Transverse colon (tissue), 4 donors: ENCODE measurements around the gene AGBL4. TPM values are rescaled to one million over a fixed set of nuclear protein-coding genes. Genes with fewer than 3 reads are reported as not detected.

Experiments
- DNase-seq: peaks from one replicate; pipeline ENCODE4 v3.0.0-alpha.2; 2019
- H3K27ac ChIP-seq, 4 donors: fragments of 200-600 bp; sonication (generic); 2 replicates each; pipeline ENCODE4 v1.5.1; 2016 to 2018; ENCODE audit warnings: inconsistent platforms in 4 of 4
- H3K27me3 ChIP-seq: fragments of 200-600 bp; sonication (generic); 2 replicates; pipeline ENCODE4 v1.5.1; 2017; ENCODE audit warnings: inconsistent platforms
- H3K36me3 ChIP-seq, 4 donors: fragments of 200-600 bp; sonication (generic); 2 replicates each; pipeline ENCODE4 v1.5.1; 2017 to 2019; ENCODE audit warnings: inconsistent platforms in 4 of 4
- H3K4me1 ChIP-seq, 4 donors: fragments of 200-600 bp; sonication (generic); 2 replicates each; pipeline ENCODE4 v1.5.1; 2017 to 2020; ENCODE audit warnings: inconsistent platforms in 4 of 4
- H3K4me3 ChIP-seq, 4 donors: fragments of 200-600 bp; sonication (generic); 1 replicate in 1 of 4; 2 replicates in 3 of 4; pipeline versions ENCODE4 v1.5.1 to v1.6.1; 2017 to 2019; ENCODE audit warnings: inconsistent platforms in 4 of 4
- H3K9me3 ChIP-seq, 2 donors: fragments of 200-600 bp; sonication (generic); 2 replicates each; pipeline ENCODE4 v1.5.1; 2017 to 2019; ENCODE audit warnings: inconsistent platforms in 2 of 2
- CTCF ChIP-seq, 5 experiments: fragments of 200-600 bp in 3 of 5; fragments of 450-650 bp in 2 of 5; sonication (generic) in 3 of 5; IDR thresholded peaks; 1 replicate in 2 of 5; 2 replicates in 3 of 5; pipeline ENCODE4 v1.5.1; 2016 to 2017; ENCODE audit warnings: antibody characterized with exemption in 5 of 5, inconsistent platforms in 3 of 5, mild to moderate bottlenecking in 2 of 5, moderate library complexity in 1 of 5
- EP300 ChIP-seq: sonication (generic); formaldehyde crosslinking; IDR thresholded peaks from one replicate; pipeline ENCODE4 v1.6.1; 2017; ENCODE audit warnings: antibody characterized with exemption, low read depth
- POLR2A ChIP-seq: fragments of 450-650 bp; IDR thresholded peaks from one replicate; pipeline ENCODE4 v1.6.1; 2016; ENCODE audit warnings: antibody characterized with exemption, mild to moderate bottlenecking, moderate library complexity
- POLR2AphosphoS5 ChIP-seq, 3 donors: sonication (generic); formaldehyde crosslinking; IDR thresholded peaks; one replicate each; pipeline ENCODE4 v1.6.1; 2016; ENCODE audit warnings: antibody characterized with exemption in 3 of 3
- WGBS, 2 donors: methylation state at CpG; one replicate each; pipeline ENCODE4 v1.1.5; 2018; ENCODE audit warnings: low coverage in 1 of 2; 5-methylcytosine and 5-hydroxymethylcytosine counted together
- in situ Hi-C, 4 donors: fragments of 200-750 bp; cut with MboI; loops; one replicate each; pipeline versions ENCODE4 v1.15.0 to v1.15.1; 2017; ENCODE audit warnings: low sequenced_read_pairs in 3 of 4, low pct_ligation_motif_present in 1 of 4, low pct_unique_long_range_greater_than_20kb in 1 of 4
- intact Hi-C: fragments of 100-400 bp; cut with DNase I; formaldehyde crosslinking; loops from one replicate; pipeline ENCODE4 v1.15.1; 2023; ENCODE audit warnings: low total_unique reads
- total RNA-seq, 4 donors: library from RNA; depleted of rRNA; stranded (reverse); fragments of >200 nt; gene quantifications; one replicate each; pipeline ENCODE4 v1.1.0, GENCODE V29; 2016

Gene AGBL4
- total RNA-seq, 4 donors from 2014 or later = 0.82 TPM; not detected in 3

- intact Hi-C loops = no loop called here
- no peak for DNase-seq
- Histone ChIP-seq H3K9me3 (no peaks in the 10 kb centered on the region), H3K4me3 (no peak overlapping the region), H3K4me1 (no peaks in the 10 kb centered on the region), H3K36me3 (no peaks in the 10 kb centered on the region), H3K27ac (no peak overlapping the region), H3K27me3 (no peaks in the 10 kb centered on the region)
- WGBS, 2 donors = 72% methylated on average over 3 of the region's 3 CpGs; no CpG with 5 or more reads in 1 of the 2 donors
- in situ Hi-C loops = no loop called here
- TF ChIP-seq POLR2AphosphoS5 (IDR thresholded peaks at IDR 0.05) (no peak), POLR2A (no peak), EP300 (no peak), CTCF (IDR thresholded peaks at IDR 0.05) (no peak)
These were observed 1487.3 kb downstream of the AGBL4 start for GRCh38 chr1:48536477-48536876.

GRCh38 chr1:48532976-48533375 is 1490.8 kb downstream of the AGBL4 start:
- no peaks in the 10 kb centered on the region for H3K27me3 ChIP-seq
- TF ChIP-seq EP300 = no peak
- no peak for TF ChIP-seq POLR2A
- no peak for TF ChIP-seq POLR2AphosphoS5 (IDR thresholded peaks at IDR 0.05)
- TF ChIP-seq CTCF (IDR thresholded peaks at IDR 0.05) = no peak
- no peak for DNase-seq
- no peaks in the 10 kb centered on the region for H3K4me1 ChIP-seq
- in situ Hi-C loops = no loop called here
- 29 to 38% methylated on average over 1 of the region's 1 CpG for WGBS, 2 donors
- no peaks in the 10 kb centered on the region for H3K9me3 ChIP-seq
- no peak overlapping the region for H3K4me3 ChIP-seq
- intact Hi-C loops = no loop called here
- no peaks in the 10 kb centered on the region for H3K36me3 ChIP-seq
- no peak overlapping the region for H3K27ac ChIP-seq

- TF ChIP-seq CTCF (IDR thresholded peaks at IDR 0.05) = peak; percentile 37 to 66 (median 60)
- no peak for TF ChIP-seq EP300
- no peaks in the 10 kb centered on the region for H3K27me3 ChIP-seq
- H3K9me3 ChIP-seq = no peaks in the 10 kb centered on the region
- H3K27ac ChIP-seq = no peak overlapping the region
- in situ Hi-C loops = no loop called here
- WGBS, 2 donors = 0% methylated on average over 2 of the region's 2 CpGs; no CpG with 5 or more reads in 1 of the 2 donors
- H3K4me3 ChIP-seq = no peak overlapping the region
- H3K36me3 ChIP-seq = no peaks in the 10 kb centered on the region
- peaks cover 0 to 13% (median 5%) of the 10 kb centered on the region in 4 donors for H3K4me1 ChIP-seq
- intact Hi-C loops = no loop called here
- DNase-seq = peak; percentile 78
These were observed 1492.9 kb downstream of the AGBL4 start for GRCh38 chr1:48530727-48531351.

GRCh38 chr1:48527051-48527450 is 1496.7 kb downstream of the AGBL4 start:
- 41 to 44% methylated on average over 1 to 5 of the region's 5 CpGs for WGBS, 2 donors
- TF ChIP-seq CTCF (IDR thresholded peaks at IDR 0.05) = no peak
- no peak for TF ChIP-seq POLR2AphosphoS5 (IDR thresholded peaks at IDR 0.05)
- TF ChIP-seq POLR2A = no peak
- no peak for TF ChIP-seq EP300
- in situ Hi-C loops (no loop called here), intact Hi-C loops (no loop called here)
- Histone ChIP-seq H3K27ac (no peak overlapping the region), H3K4me3 (no peak overlapping the region), H3K4me1 (peaks cover 0 to 19% (median 5%) of the 10 kb centered on the region in 4 donors), H3K27me3 (no peaks in the 10 kb centered on the region), H3K9me3 (no peaks in the 10 kb centered on the region), H3K36me3 (no peaks in the 10 kb centered on the region)
- no peak for DNase-seq
